K562 (cell line): ENCODE data around the gene TUBB1. TPM values are rescaled to one million over a fixed set of nuclear protein-coding genes. Genes with fewer than 3 reads are reported as not detected.

Source experiments
- ARHGAP35 ChIP-seq: fragments of 450-650 bp; IDR thresholded peaks from 2 replicates; pipeline ENCODE4 v1.6.1; 2018; ENCODE audit not compliant: partially characterized antibody
- BDP1 ChIP-seq: IDR thresholded peaks from 3 replicates; pipeline ENCODE4 v1.6.1; 2011; ENCODE audit not compliant: insufficient read length, insufficient read depth
- BMI1 ChIP-seq: fragments of 150-350 bp; IDR thresholded peaks from 2 replicates; pipeline ENCODE4 v1.6.1; 2014; ENCODE audit warnings: low read length
- CBFA2T2 ChIP-seq: fragments of 450-650 bp; conservative IDR thresholded peaks from 2 replicates; pipeline ENCODE4 v1.6.1; 2017; ENCODE audit warnings: mild to moderate bottlenecking
- ETS1 ChIP-seq: conservative IDR thresholded peaks from 2 replicates; pipeline ENCODE4 v1.6.1; 2011; ENCODE audit warnings: low read depth, mild to moderate bottlenecking, low read length; ENCODE audit not compliant: control insufficient read depth
- ETV5 ChIP-seq: sonication (generic); formaldehyde crosslinking; IDR thresholded peaks from 2 replicates; pipeline ENCODE4 v1.4.0; 2020; ENCODE audit warnings: low read depth, mild to moderate bottlenecking, missing genetic modification reagents
- FOS ChIP-seq: IDR thresholded peaks from 3 replicates; pipeline ENCODE4 v1.6.1; 2011; ENCODE audit not compliant: insufficient read length; ENCODE audit errors: extremely low read depth
- FOXP1 ChIP-seq: sonication (generic); formaldehyde crosslinking; IDR thresholded peaks from 2 replicates; pipeline ENCODE4 v1.8.0; 2022; ENCODE audit warnings: mild to moderate bottlenecking, missing genetic modification reagents
- KAT2B ChIP-seq: IDR thresholded peaks from one replicate; pipeline ENCODE4 v1.6.1; 2012; ENCODE audit warnings: low read depth, mild to moderate bottlenecking, control low read depth, inconsistent platforms, low read length, moderate library complexity
- KLF16 ChIP-seq: IDR thresholded peaks from 2 replicates; pipeline ENCODE4 v1.6.1; 2016; ENCODE audit warnings: antibody characterized with exemption
- NCOA6 ChIP-seq: fragments of 450-650 bp; IDR thresholded peaks from 2 replicates; pipeline ENCODE4 v1.6.1; 2017; ENCODE audit warnings: mild to moderate bottlenecking
- NELFE ChIP-seq: IDR thresholded peaks from 2 replicates; pipeline ENCODE4 v1.6.1; 2011; ENCODE audit warnings: mild to moderate bottlenecking; ENCODE audit not compliant: insufficient read depth, insufficient read length
- NFIC ChIP-seq: fragments of 450-650 bp; IDR thresholded peaks from 2 replicates; pipeline ENCODE4 v1.6.1; 2017; ENCODE audit warnings: mild to moderate bottlenecking, inconsistent platforms
- NKRF ChIP-seq: fragments of 450-650 bp; IDR thresholded peaks from 2 replicates; pipeline ENCODE4 v1.6.1; 2016; ENCODE audit warnings: borderline replicate concordance
- NR0B1 ChIP-seq: fragments of 450-650 bp; IDR thresholded peaks from one replicate; pipeline ENCODE4 v1.6.1; 2018; ENCODE audit warnings: mild to moderate bottlenecking, moderate library complexity; ENCODE audit not compliant: partially characterized antibody
- POLR2B ChIP-seq: fragments of 450-650 bp; IDR thresholded peaks from 2 replicates; pipeline ENCODE4 v1.6.1; 2018; ENCODE audit warnings: low read depth; ENCODE audit not compliant: partially characterized antibody
- POLR2H ChIP-seq: IDR thresholded peaks from 2 replicates; pipeline ENCODE4 v1.6.1; 2016; ENCODE audit warnings: missing genetic modification characterization, low read depth, mild to moderate bottlenecking, control low read depth, missing compliant biosample characterization, moderate library complexity
- RBFOX2 ChIP-seq: fragments of 200-400 bp; formaldehyde crosslinking; IDR thresholded peaks from 2 replicates; pipeline ENCODE4 v1.6.1; 2017; ENCODE audit warnings: low read depth, mild to moderate bottlenecking, low read length, moderate library complexity
- TARDBP ChIP-seq: fragments of 450-650 bp; IDR thresholded peaks from 2 replicates; pipeline ENCODE4 v1.6.1; 2016
- TRIM28 ChIP-seq: fragments of 450-650 bp; IDR thresholded peaks from 2 replicates; pipeline ENCODE4 v1.6.1; 2017
- U2AF2 ChIP-seq: fragments of 200-400 bp; formaldehyde crosslinking; optimal IDR thresholded peaks from 2 replicates; pipeline ENCODE3; 2017; ENCODE audit warnings: low read depth, mild to moderate bottlenecking, low read length
- ZBTB34 ChIP-seq: fragments of 250-450 bp; sonication (Bioruptor Pico); IDR thresholded peaks from 2 replicates; pipeline ENCODE4 v1.8.0; 2021; ENCODE audit warnings: mild to moderate bottlenecking, moderate library complexity
- ZNF384 ChIP-seq: IDR thresholded peaks from 2 replicates; pipeline ENCODE4 v1.6.1; 2012; ENCODE audit warnings: low read depth, low read length, improper control_type of control experiment
- polyA plus RNA-seq, 8 experiments: library from polyadenylated mRNA; depleted of rRNA in 4 of 8; stranded (reverse) in 5 of 8; unstranded in 3 of 8; fragments of >200 nt; fragmentation: Nextera tagmentation in 2 of 8; fragmentation: Illumina TruSeq in 1 of 8; extraction: Ambion mirVana in 2 of 8; extraction: Trizol in 1 of 8; gene quantifications; 2 replicates each; pipeline versions ENCODE4 v1.2.1 to v1.2.3, GENCODE V29; 2011 to 2014; ENCODE audit warnings: inconsistent platforms in 1 of 8, missing spikeins in 1 of 8
- total RNA-seq, 7 experiments: library from RNA; depleted of rRNA in 6 of 7; stranded (reverse); fragments of >200 nt in 6 of 7; fragmentation: Illumina TruSeq in 2 of 7; extraction: Trizol in 2 of 7; gene quantifications; 2 replicates each; pipeline versions ENCODE4 v1.2.1 to v1.2.3, GENCODE V29; 2011 to 2021; ENCODE audit warnings: low replicate concordance in 1 of 7

The TUBB1 gene
- total and polyA plus RNA-seq, 9 of the 15 experiments (the other 6 are each of a cell fraction or from before 2014, with no cell fraction given) = 1.5 to 3.9 (median 2.4) TPM

GRCh38 chr20:59032023-59032712 is 12.9 kb downstream of the TUBB1 start, which contains the start of gene ATP5F1E (continued):
- no peak for TF ChIP-seq ARHGAP35
- TF ChIP-seq TRIM28 = no peak
- TF ChIP-seq ZNF384 = no peak
- no peak for TF ChIP-seq NKRF
- no peak for TF ChIP-seq KLF16
- peak; percentile 89 for TF ChIP-seq ZBTB34 (CRISPR knock-in tag)
- TF ChIP-seq NR0B1 = no peak
- TF ChIP-seq BDP1 = no peak
- no peak for TF ChIP-seq U2AF2
- TF ChIP-seq NCOA6 = no peak
- TF ChIP-seq POLR2B = peak; percentile 90
- peak; percentile 62; the same call in 1 of the 2 replicates for TF ChIP-seq ETS1
- TF ChIP-seq FOS = peak; percentile 82
- TF ChIP-seq RBFOX2 = peak; percentile 98
- TF ChIP-seq TARDBP = peak; percentile 28; the same call in 1 of the 2 replicates
- TF ChIP-seq KAT2B = no peak
- TF ChIP-seq ETV5 = peak; percentile 57; the same call in 1 of the 2 replicates
- peak; percentile 60 for TF ChIP-seq POLR2H (tag)
- peak; percentile 66 for TF ChIP-seq NFIC
- no peak for TF ChIP-seq NELFE
- no peak for TF ChIP-seq CBFA2T2
- TF ChIP-seq BMI1 = no peak
- peak; percentile 78; the same call in 1 of the 2 replicates for TF ChIP-seq FOXP1 (CRISPR knock-in tag)
